Measurements from ENCODE around the gene CACNA1A.

DNA sequence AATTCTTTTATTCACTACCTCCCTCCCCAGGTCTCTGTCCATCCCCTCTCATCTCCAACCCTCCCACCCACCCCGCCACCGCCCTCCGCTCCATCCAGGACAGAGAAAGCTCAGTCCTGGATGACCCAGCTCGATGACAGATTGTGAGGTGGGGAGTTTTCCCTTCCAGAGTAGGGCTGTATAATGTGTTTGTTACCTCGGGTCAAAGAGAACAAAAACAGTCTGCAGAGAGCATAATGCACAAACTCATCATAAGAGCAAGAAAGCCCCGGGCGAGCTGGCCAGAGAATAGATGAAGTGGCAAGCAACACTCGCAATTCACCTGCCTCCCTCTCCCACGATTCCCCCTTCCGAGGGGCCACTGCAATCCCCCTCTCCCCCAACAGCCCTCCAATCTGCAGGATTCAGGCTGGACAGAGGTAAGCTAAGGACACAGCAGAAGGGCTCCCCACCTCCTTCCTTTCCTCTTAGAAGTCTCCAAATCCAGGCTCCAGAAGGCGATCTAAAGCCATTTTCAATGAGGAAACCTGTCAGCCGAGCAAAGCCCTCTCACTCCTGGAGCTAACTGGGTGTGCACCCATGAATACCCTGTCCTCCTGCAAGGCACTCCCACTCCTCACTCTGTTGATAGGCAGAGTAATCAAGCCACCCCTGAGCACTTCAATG is 2.6 kb downstream of the CACNA1A start:
- TF ChIP-seq ARNT (IDR thresholded peaks at IDR 0.05) (no peak), ZNF384 (IDR thresholded peaks at IDR 0.05) (no peak), FOXA1 (IDR thresholded peaks at IDR 0.05) (no peak), FOXM1 (IDR thresholded peaks at IDR 0.05; ENCODE audit: borderline replicate concordance) (no peak), NFRKB (IDR thresholded peaks at IDR 0.05) (no peak), ELF4 (IDR thresholded peaks at IDR 0.05) (no peak), FOXK2 (IDR thresholded peaks at IDR 0.05) (no peak), BHLHE40 (IDR thresholded peaks at IDR 0.05; ENCODE audit: borderline replicate concordance) (no peak), SUZ12 (IDR thresholded peaks at IDR 0.05) (no peak), PKNOX1 (IDR thresholded peaks at IDR 0.05) (no peak)
